Natural killer cell treated with Interleukin-12 subunit alpha and Interleukin-12 subunit beta and Interleukin-15 and Interleukin-18, amount 100 ng/mL, for 72 hours (primary cell): ENCODE measurements around the gene JARID2. TPM values are rescaled to one million over a fixed set of nuclear protein-coding genes. Genes with fewer than 3 reads are reported as not detected.

Experiments
- ATAC-seq, 2 donors: fragments of 150-1000 bp; cut with Tn5 transposase in 1 of 2; sonication (Bioruptor Pico), chemical (Tn5 transposase) in 1 of 2; 2 replicates each; pipeline ENCODE4 v1.10.0; 2021
- DNase-seq: peaks from one replicate; pipeline ENCODE4 v3.0.0; 2022; ENCODE audit warnings: low spot score
- H3K27ac Mint-ChIP-seq, 2 donors: 1 replicate in 1 of 2; 2 replicates in 1 of 2; pipeline ENCODE4 v1.8.0; 2022; ENCODE audit warnings: mixed read lengths in 2 of 2, mild to moderate bottlenecking in 1 of 2, moderate library complexity in 1 of 2
- H3K27me3 Mint-ChIP-seq, 2 donors: 1 replicate in 1 of 2; 2 replicates in 1 of 2; pipeline ENCODE4 v1.8.0; 2022; ENCODE audit warnings: mixed read lengths in 2 of 2
- H3K36me3 Mint-ChIP-seq: one replicate; pipeline ENCODE4 v1.8.0; 2022; ENCODE audit warnings: mixed read lengths
- H3K4me1 Mint-ChIP-seq, 2 donors: 1 replicate in 1 of 2; 2 replicates in 1 of 2; pipeline ENCODE4 v1.8.0; 2022; ENCODE audit warnings: low read depth in 2 of 2, mixed read lengths in 2 of 2, mild to moderate bottlenecking in 1 of 2
- H3K4me3 Mint-ChIP-seq: one replicate; pipeline ENCODE4 v1.8.0; 2022; ENCODE audit warnings: mixed read lengths
- H3K9me3 Mint-ChIP-seq: 2 replicates; pipeline ENCODE4 v1.8.0; 2022; ENCODE audit warnings: mixed read lengths
- total RNA-seq, 2 donors: library from RNA; stranded (reverse); gene quantifications; one replicate each; pipeline ENCODE4 v1.2.3, GENCODE V29; 2022

JARID2 gene
- total RNA-seq, 2 donors from 2014 or later, result 28.6 to 34.9 TPM

GRCh38 chr6:15513801-15514711 is 268.2 kb downstream of the JARID2 start:
- no peaks in the 10 kb centered on the region for H3K9me3 Mint-ChIP-seq
- DNase-seq (no peak), ATAC-seq (no peak)
- H3K27me3 Mint-ChIP-seq, result no peaks in the 10 kb centered on the region
- peaks cover 5% of the 10 kb centered on the region for H3K36me3 Mint-ChIP-seq
- H3K4me3 Mint-ChIP-seq, result no peak overlapping the region
- peak overlapping the region; percentile 47 to 56 for H3K27ac Mint-ChIP-seq
- H3K4me1 Mint-ChIP-seq, result peaks cover 12 to 25% of the 10 kb centered on the region in 2 donors

- Mint-ChIP-seq H3K36me3 (peaks cover 11% of the 10 kb centered on the region), H3K4me1 (peaks cover 22 to 35% of the 10 kb centered on the region in 2 donors), H3K4me3 (no peak overlapping the region), H3K27ac (peak overlapping the region; percentile 16 to 56), H3K27me3 (no peaks in the 10 kb centered on the region), H3K9me3 (no peaks in the 10 kb centered on the region)
- ATAC-seq (no peak), DNase-seq (no peak)
Measured at GRCh38 chr6:15515226-15515625, 269.4 kb downstream of the JARID2 start.

DNA sequence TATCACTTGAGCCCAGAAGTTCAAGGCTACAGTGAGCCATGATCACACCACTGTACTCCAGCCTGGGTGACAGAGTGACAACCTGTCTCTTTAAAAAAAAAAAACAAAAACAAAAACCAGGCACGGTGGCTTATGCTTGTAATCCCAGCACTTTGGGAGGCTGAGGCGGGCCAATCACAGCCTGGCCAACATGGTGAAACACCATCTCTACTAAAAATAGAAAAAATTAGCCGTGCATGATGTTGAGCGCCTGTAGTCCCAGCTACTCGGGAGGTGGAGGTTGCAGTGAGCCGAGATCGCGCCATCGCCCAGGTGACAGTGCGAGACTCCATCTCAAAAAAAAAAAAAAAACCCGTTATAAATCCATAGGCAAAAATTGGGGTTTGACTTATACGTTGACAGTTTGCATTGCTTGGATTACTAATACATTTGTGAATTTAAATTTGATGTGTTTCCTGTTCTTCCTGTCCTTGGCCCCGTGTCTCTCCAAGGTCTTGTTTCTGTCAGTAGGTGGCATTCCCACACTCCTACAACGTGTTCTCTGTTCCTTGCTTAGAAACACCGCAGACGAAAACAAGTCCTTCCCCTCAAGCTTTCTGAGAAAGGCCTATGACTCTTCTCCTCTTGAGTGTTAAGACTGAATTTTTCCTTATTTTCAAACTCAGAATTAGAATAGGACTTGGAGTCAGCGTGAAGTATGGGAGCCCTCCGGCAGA is 269.9 kb downstream of the JARID2 start:
- Mint-ChIP-seq H3K9me3 (no peaks in the 10 kb centered on the region), H3K27me3 (no peaks in the 10 kb centered on the region), H3K27ac (peak overlapping the region in 1 of 2 donors; percentile 16), H3K36me3 (peaks cover 17% of the 10 kb centered on the region), H3K4me1 (peaks cover 28 to 35% of the 10 kb centered on the region in 2 donors), H3K4me3 (no peak overlapping the region)
- no peak for DNase-seq
- ATAC-seq, result no peak

DNA sequence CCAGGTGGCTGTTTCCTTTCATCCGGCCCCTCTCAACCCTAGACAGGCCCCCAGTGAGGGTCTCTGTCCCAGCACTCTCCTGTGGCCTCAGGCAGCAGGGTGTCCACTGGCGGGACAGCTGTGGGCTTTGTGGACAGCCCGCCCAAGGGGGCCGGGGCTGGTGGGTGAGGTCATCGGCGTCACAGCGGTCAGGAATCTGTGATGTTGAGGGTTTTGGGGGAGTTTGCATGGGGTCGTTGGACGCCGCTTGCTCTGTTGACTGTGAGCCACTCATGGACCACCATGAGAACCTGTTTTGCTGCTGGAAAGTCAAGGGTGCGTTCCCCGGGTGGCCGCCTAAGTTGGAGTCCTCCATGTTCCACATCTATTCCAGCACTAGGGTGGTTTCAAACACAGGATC is 270.5 kb downstream of the JARID2 start:
- no peak overlapping the region for H3K4me3 Mint-ChIP-seq
- no peaks in the 10 kb centered on the region for H3K9me3 Mint-ChIP-seq
- H3K36me3 Mint-ChIP-seq, result peaks cover 18% of the 10 kb centered on the region
- no peaks in the 10 kb centered on the region for H3K27me3 Mint-ChIP-seq
- no peak overlapping the region for H3K27ac Mint-ChIP-seq
- DNase-seq (no peak), ATAC-seq (no peak)
- peaks cover 31 to 33% of the 10 kb centered on the region in 2 donors for H3K4me1 Mint-ChIP-seq

DNA sequence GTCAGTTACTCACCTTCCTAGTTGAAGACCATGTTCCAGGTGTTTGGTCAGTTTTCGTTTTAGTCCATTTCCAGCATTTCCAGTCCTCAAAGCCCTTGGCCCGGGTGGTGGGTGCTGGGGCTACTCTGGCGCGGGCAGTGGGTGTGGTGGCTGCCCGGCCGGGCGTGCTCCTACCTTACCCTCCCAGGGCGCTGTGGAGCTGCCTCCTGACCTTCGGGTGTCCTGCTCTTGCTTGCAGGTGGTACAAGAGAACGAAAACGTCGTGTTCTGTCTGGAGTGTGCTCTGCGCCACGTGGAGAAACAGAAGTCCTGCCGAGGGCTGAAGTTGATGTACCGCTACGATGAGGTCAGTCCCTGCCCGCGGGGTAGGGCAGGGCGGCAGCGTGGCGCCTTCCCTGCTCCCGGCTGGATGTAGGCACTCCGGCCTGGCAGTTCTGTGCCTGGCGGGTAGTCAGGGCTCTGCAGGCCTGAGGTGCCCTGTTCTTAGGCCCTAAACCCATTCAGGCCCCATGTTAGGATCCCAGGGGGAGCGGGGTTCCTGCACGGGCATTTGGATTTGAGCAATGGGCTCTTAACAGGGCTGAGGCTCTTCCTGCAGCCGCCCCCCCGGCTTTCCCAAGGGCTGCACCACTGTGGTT is 271.2 kb downstream of the JARID2 start:
- ATAC-seq (no peak), DNase-seq (no peak)
- Mint-ChIP-seq H3K27ac (no peak overlapping the region), H3K27me3 (no peaks in the 10 kb centered on the region), H3K4me3 (no peak overlapping the region), H3K36me3 (peaks cover 18% of the 10 kb centered on the region), H3K4me1 (peaks cover 36 to 37% of the 10 kb centered on the region in 2 donors), H3K9me3 (no peaks in the 10 kb centered on the region)

GRCh38 chr6:15517600-15517999 is 271.7 kb downstream of the JARID2 start:
- Mint-ChIP-seq H3K4me1 (peaks cover 39 to 43% of the 10 kb centered on the region in 2 donors), H3K27me3 (no peaks in the 10 kb centered on the region), H3K27ac (no peak overlapping the region), H3K36me3 (peaks cover 14% of the 10 kb centered on the region), H3K4me3 (no peak overlapping the region), H3K9me3 (no peaks in the 10 kb centered on the region)
- ATAC-seq (peak in 1 of 2 donors; percentile 2), DNase-seq (no peak)

DNA sequence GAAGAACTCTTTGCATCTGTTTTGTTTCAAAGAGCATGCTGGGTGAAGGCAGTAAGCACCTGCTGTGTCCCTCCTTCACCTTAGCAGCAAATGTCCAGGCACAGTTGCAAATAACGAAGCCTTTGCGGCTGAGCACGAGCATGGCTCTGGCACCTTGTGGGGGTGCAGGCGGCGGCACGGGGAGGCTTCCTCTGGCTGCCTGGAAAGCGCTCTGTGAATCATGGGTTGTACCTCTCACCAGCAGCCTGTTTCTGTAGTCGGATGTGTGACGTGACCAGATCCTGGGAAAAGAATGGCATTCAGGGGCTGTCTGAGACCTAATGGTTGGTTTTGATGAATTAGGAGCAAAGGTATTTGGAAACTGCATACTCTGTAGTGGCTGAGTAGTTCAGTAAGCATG is 272.2 kb downstream of the JARID2 start:
- H3K36me3 Mint-ChIP-seq, result peaks cover 14% of the 10 kb centered on the region
- H3K4me3 Mint-ChIP-seq, result no peak overlapping the region
- H3K27ac Mint-ChIP-seq, result no peak overlapping the region
- ATAC-seq (no peak), DNase-seq (no peak)
- H3K4me1 Mint-ChIP-seq, result peaks cover 43 to 46% of the 10 kb centered on the region in 2 donors
- no peaks in the 10 kb centered on the region for H3K27me3 Mint-ChIP-seq
- no peaks in the 10 kb centered on the region for H3K9me3 Mint-ChIP-seq

DNA sequence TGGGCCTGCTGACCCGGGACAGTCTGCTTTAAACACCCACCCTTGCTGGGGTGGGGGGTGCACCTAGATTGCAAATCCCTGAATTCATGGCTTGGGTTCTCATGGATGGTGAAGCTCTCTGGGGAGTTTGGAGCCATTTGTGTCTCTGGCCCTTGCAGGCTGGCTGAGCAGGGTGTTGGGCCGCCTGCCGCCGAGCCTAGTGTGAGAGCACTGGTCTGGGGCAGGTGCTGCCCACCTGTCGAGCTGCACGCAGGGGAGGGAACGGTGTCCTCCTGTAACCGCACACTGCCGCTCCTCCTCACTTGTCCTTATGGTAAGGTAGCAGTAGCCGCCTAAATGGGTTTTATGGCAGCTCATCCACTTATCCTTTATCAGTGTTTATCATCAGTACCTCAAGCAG is 273.0 kb downstream of the JARID2 start:
- peak overlapping the region; percentile 64 to 72 for H3K27ac Mint-ChIP-seq
- DNase-seq, result no peak
- H3K27me3 Mint-ChIP-seq, result no peaks in the 10 kb centered on the region
- no peak for ATAC-seq
- no peaks in the 10 kb centered on the region for H3K9me3 Mint-ChIP-seq
- peaks cover 14% of the 10 kb centered on the region for H3K36me3 Mint-ChIP-seq
- H3K4me1 Mint-ChIP-seq, result peaks cover 44 to 46% of the 10 kb centered on the region in 2 donors
- no peak overlapping the region for H3K4me3 Mint-ChIP-seq

- Mint-ChIP-seq H3K27me3 (no peaks in the 10 kb centered on the region), H3K4me1 (peaks cover 41 to 45% of the 10 kb centered on the region in 2 donors), H3K36me3 (peaks cover 14% of the 10 kb centered on the region), H3K4me3 (no peak overlapping the region), H3K9me3 (no peaks in the 10 kb centered on the region), H3K27ac (peak overlapping the region; percentile 64 to 72)
- ATAC-seq, result no peak
- DNase-seq, result no peak
Measured at GRCh38 chr6:15519681-15520080, 273.8 kb downstream of the JARID2 start.

DNA sequence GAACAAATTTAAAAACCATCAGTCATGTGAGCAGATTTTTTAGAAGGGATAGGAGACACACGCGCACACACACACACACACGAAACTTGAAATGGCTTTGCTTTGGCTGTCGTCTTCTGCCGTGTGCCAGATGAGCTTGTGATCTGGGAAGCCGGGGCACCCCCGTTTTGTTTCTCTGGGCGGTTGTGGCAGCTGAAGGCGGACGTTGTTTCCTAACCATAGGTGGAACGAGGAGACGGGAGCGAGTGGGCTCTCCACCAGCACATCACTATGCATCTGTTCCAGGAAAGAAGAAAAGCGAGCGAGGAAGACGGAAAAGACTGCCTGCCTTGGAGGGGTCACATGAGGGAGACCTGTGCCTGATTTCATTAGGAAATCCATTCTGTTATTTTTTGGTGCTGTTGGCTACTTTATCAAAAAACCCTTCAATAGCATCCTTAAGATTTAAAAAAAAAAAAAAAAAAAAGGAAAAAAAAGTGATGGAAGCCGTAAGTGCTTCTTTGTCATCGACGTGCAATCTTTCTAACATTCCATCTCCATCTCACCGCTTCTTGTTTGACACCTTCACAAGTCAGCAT is 274.8 kb downstream of the JARID2 start:
- H3K27me3 Mint-ChIP-seq, result no peaks in the 10 kb centered on the region
- peaks cover 40 to 43% of the 10 kb centered on the region in 2 donors for H3K4me1 Mint-ChIP-seq
- DNase-seq, result no peak
- H3K36me3 Mint-ChIP-seq, result peaks cover 19% of the 10 kb centered on the region
- no peak for ATAC-seq
- no peak overlapping the region for H3K4me3 Mint-ChIP-seq
- H3K27ac Mint-ChIP-seq, result peak overlapping the region; percentile 64 to 72
- no peaks in the 10 kb centered on the region for H3K9me3 Mint-ChIP-seq

DNA sequence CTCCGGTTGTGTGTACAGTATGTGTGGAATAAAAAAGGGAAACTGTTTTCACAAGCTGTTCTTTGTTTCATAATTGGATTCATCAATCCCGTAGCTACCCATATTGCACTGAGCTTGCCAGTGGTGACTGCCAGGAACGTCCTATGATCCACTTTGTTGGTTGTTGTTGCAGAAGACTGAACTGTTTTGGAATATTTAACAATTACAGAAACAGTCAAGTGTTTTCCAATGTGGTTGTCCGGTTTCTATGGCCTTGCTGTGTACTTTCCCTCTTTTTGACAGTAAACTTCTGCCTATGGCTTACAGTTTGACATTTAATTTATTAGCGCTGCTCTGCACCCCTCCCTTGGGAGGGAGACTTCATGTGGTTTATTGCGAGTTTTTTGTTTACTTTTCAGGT is 275.7 kb downstream of the JARID2 start:
- H3K9me3 Mint-ChIP-seq, result no peaks in the 10 kb centered on the region
- H3K27ac Mint-ChIP-seq, result peak overlapping the region; percentile 71 to 88
- peaks cover 47 to 48% of the 10 kb centered on the region in 2 donors for H3K4me1 Mint-ChIP-seq
- ATAC-seq (no peak), DNase-seq (no peak)
- H3K27me3 Mint-ChIP-seq, result no peaks in the 10 kb centered on the region
- H3K4me3 Mint-ChIP-seq, result no peak overlapping the region
- H3K36me3 Mint-ChIP-seq, result peaks cover 22% of the 10 kb centered on the region

- no peak for DNase-seq
- Mint-ChIP-seq H3K9me3 (no peaks in the 10 kb centered on the region), H3K27me3 (no peaks in the 10 kb centered on the region), H3K36me3 (peaks cover 22% of the 10 kb centered on the region), H3K4me3 (peak overlapping the region; percentile 53), H3K27ac (peak overlapping the region; percentile 71 to 88), H3K4me1 (peaks cover 48 to 50% of the 10 kb centered on the region in 2 donors)
- ATAC-seq, result peak; percentile 4 to 24
Measured at GRCh38 chr6:15522026-15522425, 276.2 kb downstream of the JARID2 start.

DNA sequence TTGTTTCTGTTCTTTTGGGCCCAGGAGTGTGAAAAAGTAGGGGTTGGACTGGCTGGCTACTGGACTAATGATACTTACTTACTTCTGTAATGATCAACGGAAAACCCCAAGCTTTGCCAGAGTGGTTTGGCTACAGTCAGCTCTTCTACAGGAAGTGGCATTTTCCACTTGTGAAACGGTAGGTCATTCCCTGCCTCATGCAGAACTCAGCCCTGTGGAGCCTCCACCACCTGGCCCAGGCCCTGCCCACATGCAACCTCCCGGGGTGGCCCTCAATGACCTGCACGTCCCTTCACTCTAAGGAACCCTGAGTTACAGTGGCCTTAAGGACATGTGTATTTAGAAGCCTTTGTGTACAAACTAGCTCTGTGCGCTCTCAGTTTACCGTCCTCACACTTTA is 276.6 kb downstream of the JARID2 start:
- H3K4me1 Mint-ChIP-seq, result peaks cover 48 to 53% of the 10 kb centered on the region in 2 donors
- H3K36me3 Mint-ChIP-seq, result peaks cover 22% of the 10 kb centered on the region
- no peaks in the 10 kb centered on the region for H3K9me3 Mint-ChIP-seq
- H3K27ac Mint-ChIP-seq, result peak overlapping the region; percentile 71 to 88
- H3K27me3 Mint-ChIP-seq, result no peaks in the 10 kb centered on the region
- peak overlapping the region; percentile 53 for H3K4me3 Mint-ChIP-seq
- no peak for DNase-seq
- peak; percentile 81 for ATAC-seq
